Neural cell (in vitro differentiated cells): ENCODE results near the gene CLCN4. TPM values are rescaled to one million over a fixed set of nuclear protein-coding genes. Genes with fewer than 3 reads are reported as not detected.

Experiments
- H2AFZ ChIP-seq: fragments of 200-600, 300-800 bp; sonication (generic), shearing (Covaris generic); 2 replicates; pipeline ENCODE4 v1.6.0; 2014; ENCODE audit warnings: low read depth, mild to moderate bottlenecking, antibody characterized with exemption, low read length, moderate library complexity
- H3F3A ChIP-seq: fragments of 200-600 bp; shearing (Covaris generic); 2 replicates; pipeline ENCODE4 v1.6.1; 2016; ENCODE audit warnings: mild to moderate bottlenecking, moderate library complexity, mixed read lengths, antibody characterized with exemption, low read length; ENCODE audit not compliant: insufficient read depth, poor library complexity, severe bottlenecking
- H3K27ac ChIP-seq: fragments of 200-600, 300-800 bp; sonication (generic), shearing (Covaris generic); 2 replicates; pipeline ENCODE4 v1.5.1; 2014; ENCODE audit warnings: mild to moderate bottlenecking, low read length, moderate library complexity
- H3K27me3 ChIP-seq: fragments of 300-800, 200-600 bp; sonication (generic), shearing (Covaris generic); 2 replicates; pipeline ENCODE4 v1.6.0; 2014; ENCODE audit warnings: mild to moderate bottlenecking, low read depth, low read length, moderate library complexity; ENCODE audit not compliant: insufficient read depth
- H3K36me3 ChIP-seq: fragments of 300-800, 200-600 bp; sonication (generic), shearing (Covaris generic); 2 replicates; pipeline ENCODE4 v1.5.1; 2014; ENCODE audit warnings: mild to moderate bottlenecking, antibody characterized with exemption, low read length, moderate library complexity; ENCODE audit not compliant: insufficient read depth
- H3K4me2 ChIP-seq: fragments of 300-800, 200-600 bp; sonication (generic), shearing (Covaris generic); 2 replicates; pipeline ENCODE4 v1.6.0; 2014; ENCODE audit warnings: mild to moderate bottlenecking, low read length
- H3K4me3 ChIP-seq: fragments of 300-800, 200-600 bp; sonication (generic), shearing (Covaris generic); 2 replicates; pipeline ENCODE4 v1.5.1; 2014; ENCODE audit warnings: mild to moderate bottlenecking, low read length, moderate library complexity
- H3K79me2 ChIP-seq: fragments of 200-600 bp; shearing (Covaris generic); replicated peaks from 2 replicates; pipeline ENCODE4 v1.6.0; 2014; ENCODE audit warnings: mild to moderate bottlenecking, low read length, moderate library complexity; ENCODE audit not compliant: insufficient read depth
- H3K9ac ChIP-seq: fragments of 300-800, 200-600 bp; sonication (generic), shearing (Covaris generic); 2 replicates; pipeline ENCODE4 v1.6.1; 2016; ENCODE audit warnings: mild to moderate bottlenecking, low read length, mixed read lengths
- H3K9me2 ChIP-seq: fragments of 200-600 bp; shearing (Covaris generic); 2 replicates; pipeline ENCODE4 v1.6.1; 2016; ENCODE audit warnings: mild to moderate bottlenecking, low read length, mixed read lengths; ENCODE audit not compliant: insufficient read depth
- H3K9me3 ChIP-seq: fragments of 200-600, 300-800 bp; sonication (generic), shearing (Covaris generic); 2 replicates; pipeline ENCODE4 v1.6.1; 2016; ENCODE audit warnings: mild to moderate bottlenecking, mixed run types, low read length, moderate library complexity, mixed read lengths
- H4K20me1 ChIP-seq: fragments of 200-600 bp; shearing (Covaris generic); 2 replicates; pipeline ENCODE4 v1.6.1; 2016; ENCODE audit warnings: mild to moderate bottlenecking, mixed run types; ENCODE audit not compliant: insufficient read depth
- CTCF ChIP-seq: fragments of 450-650 bp; IDR thresholded peaks from 2 replicates; pipeline ENCODE4 v1.5.1; 2014; ENCODE audit warnings: antibody characterized with exemption, mild to moderate bottlenecking, moderate library complexity; ENCODE audit not compliant: poor library complexity, severe bottlenecking
- EP300 ChIP-seq: fragments of 450-650 bp; conservative IDR thresholded peaks from 2 replicates; pipeline ENCODE4 v1.6.1; 2014; ENCODE audit warnings: antibody characterized with exemption, mild to moderate bottlenecking, moderate library complexity; ENCODE audit not compliant: poor library complexity, severe bottlenecking
- EZH2 ChIP-seq: fragments of 200-600, 300-800 bp; shearing (Covaris generic), sonication (generic); IDR thresholded peaks from 2 replicates; pipeline ENCODE4 v1.6.1; 2014; ENCODE audit warnings: antibody characterized with exemption, low read length, borderline replicate concordance, mild to moderate bottlenecking; ENCODE audit not compliant: insufficient read depth, poor library complexity, severe bottlenecking
- MXI1 ChIP-seq: fragments of 450-650 bp; conservative IDR thresholded peaks from 2 replicates; pipeline ENCODE4 v1.6.1; 2014; ENCODE audit warnings: antibody characterized with exemption, mild to moderate bottlenecking; ENCODE audit not compliant: poor library complexity, severe bottlenecking
- POLR2AphosphoS5 ChIP-seq: IDR thresholded peaks from 2 replicates; pipeline ENCODE4 v1.6.1; 2012
- RAD21 ChIP-seq: fragments of 450-650 bp; conservative IDR thresholded peaks from 2 replicates; pipeline ENCODE4 v1.6.1; 2014; ENCODE audit warnings: antibody characterized with exemption, mild to moderate bottlenecking, moderate library complexity
- REST ChIP-seq: IDR thresholded peaks from 2 replicates; pipeline ENCODE4 v1.6.1; 2012; ENCODE audit warnings: borderline replicate concordance
- SMC3 ChIP-seq: fragments of 450-650 bp; conservative IDR thresholded peaks from 2 replicates; pipeline ENCODE4 v1.6.1; 2014; ENCODE audit warnings: antibody characterized with exemption, mild to moderate bottlenecking, moderate library complexity; ENCODE audit not compliant: poor library complexity
- TAF1 ChIP-seq: IDR thresholded peaks from 2 replicates; pipeline ENCODE4 v1.6.1; 2012; ENCODE audit warnings: low read depth
- polyA plus RNA-seq: library from polyadenylated mRNA; depleted of rRNA; stranded (reverse); fragments of >200 nt; gene quantifications from 2 replicates; pipeline ENCODE4 v1.2.3, GENCODE V29; 2014

The CLCN4 gene
- polyA plus RNA-seq, 1 donor from 2014 or later, result 21.4 TPM

GRCh38 chrX:10178866-10179463 is 22.2 kb downstream of the CLCN4 start:
- no peaks in the 10 kb centered on the region for H3F3A ChIP-seq
- no peaks in the 10 kb centered on the region for H3K36me3 ChIP-seq
- H3K9me3 ChIP-seq, result no peaks in the 10 kb centered on the region
- H3K9me2 ChIP-seq, result no peaks in the 10 kb centered on the region
- H3K9ac ChIP-seq, result no peak overlapping the region
- no peaks in the 10 kb centered on the region for H4K20me1 ChIP-seq
- no peak overlapping the region for H2AFZ ChIP-seq
- no peaks in the 10 kb centered on the region for H3K27me3 ChIP-seq
- H3K4me2 ChIP-seq, result no peak overlapping the region
- TF ChIP-seq EP300 (no peak), CTCF (no peak), POLR2AphosphoS5 (no peak), SMC3 (no peak), TAF1 (no peak), REST (no peak), EZH2 (no peak), RAD21 (no peak), MXI1 (no peak)
- H3K27ac ChIP-seq, result no peak overlapping the region
- H3K4me3 ChIP-seq, result no peak overlapping the region
- H3K79me2 ChIP-seq, result no peaks in the 10 kb centered on the region

- Histone ChIP-seq H2AFZ (no peak overlapping the region), H3K9me2 (no peaks in the 10 kb centered on the region), H3K36me3 (no peaks in the 10 kb centered on the region), H3K27ac (no peak overlapping the region), H3K79me2 (no peaks in the 10 kb centered on the region), H3K9me3 (no peaks in the 10 kb centered on the region), H3K27me3 (no peaks in the 10 kb centered on the region), H3K4me3 (no peak overlapping the region), H3K4me2 (no peak overlapping the region), H3F3A (no peaks in the 10 kb centered on the region), H3K9ac (no peak overlapping the region), H4K20me1 (no peaks in the 10 kb centered on the region)
- TF ChIP-seq EZH2 (no peak), SMC3 (no peak), CTCF (no peak), RAD21 (no peak)
These were observed 27.0 kb downstream of the CLCN4 start for GRCh38 chrX:10183760-10184159.
